HepG2 (cell line): ENCODE results near the gene CSNK1D. TPM values are rescaled to one million over a fixed set of nuclear protein-coding genes. Genes with fewer than 3 reads are reported as not detected.

Experiments used
- ARID3A ChIP-seq: IDR thresholded peaks from 2 replicates; pipeline ENCODE4 v1.6.1; 2012; ENCODE audit warnings: low read depth, low read length, improper control_type of control experiment
- ELF4 ChIP-seq: sonication (generic); formaldehyde crosslinking; IDR thresholded peaks from 2 replicates; pipeline ENCODE4 v1.5.0; 2020; ENCODE audit warnings: missing genetic modification reagents, mild to moderate bottlenecking, moderate library complexity, borderline replicate concordance
- ISX ChIP-seq: sonication (generic); formaldehyde crosslinking; conservative IDR thresholded peaks from 2 replicates; pipeline ENCODE4 v1.5.0; 2020; ENCODE audit warnings: missing genetic modification reagents
- KAT7 ChIP-seq: IDR thresholded peaks from 2 replicates; pipeline ENCODE4 v1.6.1; 2018; ENCODE audit warnings: borderline replicate concordance, missing compliant biosample characterization
- RXRA ChIP-seq: sonication (generic); formaldehyde crosslinking; IDR thresholded peaks from 2 replicates; pipeline ENCODE4 v1.5.1; 2020; ENCODE audit warnings: missing genetic modification reagents
- SMYD3 ChIP-seq: sonication (generic); formaldehyde crosslinking; IDR thresholded peaks from 2 replicates; pipeline ENCODE4 v1.8.1; 2023; ENCODE audit warnings: mild to moderate bottlenecking, missing genetic modification reagents
- SP140L ChIP-seq: sonication (generic); formaldehyde crosslinking; IDR thresholded peaks from 2 replicates; pipeline ENCODE4 v1.4.0; 2020; ENCODE audit warnings: missing genetic modification reagents, borderline replicate concordance
- ZBED4 ChIP-seq: sonication (generic); formaldehyde crosslinking; IDR thresholded peaks from 2 replicates; pipeline ENCODE4 v1.4.0; 2020; ENCODE audit warnings: missing genetic modification reagents, borderline replicate concordance
- ZBTB14 ChIP-seq: sonication (generic); formaldehyde crosslinking; IDR thresholded peaks from 2 replicates; pipeline ENCODE4 v1.4.0; 2020; ENCODE audit warnings: missing genetic modification reagents
- ZNF264 ChIP-seq: sonication (generic); formaldehyde crosslinking; IDR thresholded peaks from 2 replicates; pipeline ENCODE4 v1.4.0; 2020; ENCODE audit warnings: missing genetic modification reagents
- ZNF292 ChIP-seq: sonication (generic); formaldehyde crosslinking; IDR thresholded peaks from 2 replicates; pipeline ENCODE4 v1.8.1; 2022; ENCODE audit warnings: mild to moderate bottlenecking, low read depth, missing genetic modification reagents, borderline replicate concordance
- ZSCAN21 ChIP-seq: sonication (generic); formaldehyde crosslinking; IDR thresholded peaks from 2 replicates; pipeline ENCODE4 v1.8.0; 2022; ENCODE audit warnings: mild to moderate bottlenecking, missing genetic modification reagents, moderate library complexity, borderline replicate concordance
- polyA plus RNA-seq, 8 experiments: library from polyadenylated mRNA; depleted of rRNA in 3 of 8; stranded (reverse) in 7 of 8; unstranded in 1 of 8; fragments of >200 nt; fragmentation: Illumina TruSeq in 4 of 8; extraction: Trizol in 4 of 8; gene quantifications; 2 replicates each; pipeline versions ENCODE4 v1.2.1 to v1.2.3, GENCODE V29; 2011 to 2016; ENCODE audit warnings: low read depth in 4 of 8, missing spikeins in 1 of 8, mixed read lengths in 1 of 8; ENCODE audit not compliant: insufficient read depth in 1 of 8
- total RNA-seq, 5 experiments: library from RNA; depleted of rRNA; stranded (reverse); fragments of >200 nt; fragmentation: Illumina TruSeq; extraction: Trizol; gene quantifications; 2 replicates each; pipeline ENCODE4 v1.2.3, GENCODE V29; 2016; ENCODE audit warnings: low read depth in 1 of 5
- TF ChIP-seq, protein P1 (sequence below): sonication (generic); formaldehyde crosslinking; IDR thresholded peaks from 2 replicates; pipeline ENCODE4 v1.4.0; 2020; ENCODE audit warnings: missing genetic modification reagents, borderline replicate concordance
- TF ChIP-seq, protein P2 (sequence below): IDR thresholded peaks from 2 replicates; pipeline ENCODE4 v1.6.1; 2016; ENCODE audit warnings: low read depth, control low read depth
- TF ChIP-seq, protein P3 (sequence below): sonication (generic); formaldehyde crosslinking; IDR thresholded peaks from 2 replicates; pipeline ENCODE4 v1.4.0; 2020; ENCODE audit warnings: missing genetic modification reagents

Gene CSNK1D
- total and polyA plus RNA-seq, 2 of the 13 experiments (the other 11 are each of a cell fraction or from before 2014, with no cell fraction given): 31.5 to 128 TPM

DNA sequence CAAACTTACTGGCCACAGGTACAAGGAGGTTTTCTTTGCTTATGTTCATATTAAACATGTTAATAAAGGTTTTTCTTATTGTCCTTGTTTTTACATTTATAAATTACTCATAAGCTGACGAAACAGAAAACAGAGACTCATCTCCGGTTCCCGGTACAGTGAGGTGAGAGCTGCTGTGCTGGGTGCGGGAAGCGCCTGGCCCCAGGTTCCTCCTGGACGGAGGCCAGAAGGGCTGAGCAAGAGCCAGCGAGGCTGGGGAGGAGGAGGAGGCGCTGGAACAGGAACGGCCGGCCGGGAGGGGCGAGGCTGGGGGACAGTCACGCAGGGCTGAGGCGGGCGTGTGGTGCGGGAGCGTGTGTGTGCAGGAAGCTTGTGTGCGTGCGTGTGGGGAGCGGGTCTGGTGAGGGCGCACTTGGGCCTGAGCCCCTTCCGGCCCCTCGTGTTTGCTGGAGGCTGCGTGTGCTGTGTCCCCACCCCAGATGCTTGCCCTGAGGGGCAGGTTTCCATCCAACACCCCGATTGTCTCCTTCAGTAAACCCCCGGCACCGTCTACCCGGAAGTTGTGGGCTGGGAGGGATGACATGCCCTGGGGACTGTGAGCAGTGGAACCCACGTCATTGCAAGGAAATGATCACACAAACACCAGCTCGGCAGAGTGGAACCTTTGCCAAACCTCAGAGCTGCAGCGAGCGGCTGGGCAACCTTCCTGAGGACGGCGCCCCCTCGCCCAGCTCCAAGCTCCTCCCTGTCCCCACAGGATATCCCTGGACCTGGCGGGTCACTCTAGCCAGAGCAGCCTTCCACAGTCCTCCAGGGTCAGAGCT lies 24.4 kb upstream of the CSNK1D start (continued):
- no peak for TF ChIP-seq ARID3A
- TF ChIP-seq ISX (CRISPR knock-in tag): no peak
- peak; percentile 77 for TF ChIP-seq ZNF292 (CRISPR knock-in tag)
- no peak for TF ChIP-seq ZNF264 (CRISPR knock-in tag)
- no peak for TF ChIP-seq SP140L (CRISPR knock-in tag)
- TF ChIP-seq SMYD3 (CRISPR knock-in tag): no peak
- TF ChIP-seq, protein P1, sequence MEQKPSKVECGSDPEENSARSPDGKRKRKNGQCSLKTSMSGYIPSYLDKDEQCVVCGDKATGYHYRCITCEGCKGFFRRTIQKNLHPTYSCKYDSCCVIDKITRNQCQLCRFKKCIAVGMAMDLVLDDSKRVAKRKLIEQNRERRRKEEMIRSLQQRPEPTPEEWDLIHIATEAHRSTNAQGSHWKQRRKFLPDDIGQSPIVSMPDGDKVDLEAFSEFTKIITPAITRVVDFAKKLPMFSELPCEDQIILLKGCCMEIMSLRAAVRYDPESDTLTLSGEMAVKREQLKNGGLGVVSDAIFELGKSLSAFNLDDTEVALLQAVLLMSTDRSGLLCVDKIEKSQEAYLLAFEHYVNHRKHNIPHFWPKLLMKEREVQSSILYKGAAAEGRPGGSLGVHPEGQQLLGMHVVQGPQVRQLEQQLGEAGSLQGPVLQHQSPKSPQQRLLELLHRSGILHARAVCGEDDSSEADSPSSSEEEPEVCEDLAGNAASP (CRISPR knock-in tag): no peak
- no peak for TF ChIP-seq ZBTB14 (CRISPR knock-in tag)
- 0 out of 2 replicates have a peak, but pooled peaks have one; percentile 42 for TF ChIP-seq ELF4 (CRISPR knock-in tag)
- TF ChIP-seq, protein P2, sequence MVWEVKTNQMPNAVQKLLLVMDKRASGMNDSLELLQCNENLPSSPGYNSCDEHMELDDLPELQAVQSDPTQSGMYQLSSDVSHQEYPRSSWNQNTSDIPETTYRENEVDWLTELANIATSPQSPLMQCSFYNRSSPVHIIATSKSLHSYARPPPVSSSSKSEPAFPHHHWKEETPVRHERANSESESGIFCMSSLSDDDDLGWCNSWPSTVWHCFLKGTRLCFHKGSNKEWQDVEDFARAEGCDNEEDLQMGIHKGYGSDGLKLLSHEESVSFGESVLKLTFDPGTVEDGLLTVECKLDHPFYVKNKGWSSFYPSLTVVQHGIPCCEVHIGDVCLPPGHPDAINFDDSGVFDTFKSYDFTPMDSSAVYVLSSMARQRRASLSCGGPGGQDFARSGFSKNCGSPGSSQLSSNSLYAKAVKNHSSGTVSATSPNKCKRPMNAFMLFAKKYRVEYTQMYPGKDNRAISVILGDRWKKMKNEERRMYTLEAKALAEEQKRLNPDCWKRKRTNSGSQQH (CRISPR knock-in tag): peak; percentile 14; the same call in 1 of the 2 replicates
- no peak; the same call in none of the 2 replicates for TF ChIP-seq ZBED4
- peak; percentile 24; the same call in 1 of the 2 replicates for TF ChIP-seq RXRA (CRISPR knock-in tag)
- TF ChIP-seq, protein P3, sequence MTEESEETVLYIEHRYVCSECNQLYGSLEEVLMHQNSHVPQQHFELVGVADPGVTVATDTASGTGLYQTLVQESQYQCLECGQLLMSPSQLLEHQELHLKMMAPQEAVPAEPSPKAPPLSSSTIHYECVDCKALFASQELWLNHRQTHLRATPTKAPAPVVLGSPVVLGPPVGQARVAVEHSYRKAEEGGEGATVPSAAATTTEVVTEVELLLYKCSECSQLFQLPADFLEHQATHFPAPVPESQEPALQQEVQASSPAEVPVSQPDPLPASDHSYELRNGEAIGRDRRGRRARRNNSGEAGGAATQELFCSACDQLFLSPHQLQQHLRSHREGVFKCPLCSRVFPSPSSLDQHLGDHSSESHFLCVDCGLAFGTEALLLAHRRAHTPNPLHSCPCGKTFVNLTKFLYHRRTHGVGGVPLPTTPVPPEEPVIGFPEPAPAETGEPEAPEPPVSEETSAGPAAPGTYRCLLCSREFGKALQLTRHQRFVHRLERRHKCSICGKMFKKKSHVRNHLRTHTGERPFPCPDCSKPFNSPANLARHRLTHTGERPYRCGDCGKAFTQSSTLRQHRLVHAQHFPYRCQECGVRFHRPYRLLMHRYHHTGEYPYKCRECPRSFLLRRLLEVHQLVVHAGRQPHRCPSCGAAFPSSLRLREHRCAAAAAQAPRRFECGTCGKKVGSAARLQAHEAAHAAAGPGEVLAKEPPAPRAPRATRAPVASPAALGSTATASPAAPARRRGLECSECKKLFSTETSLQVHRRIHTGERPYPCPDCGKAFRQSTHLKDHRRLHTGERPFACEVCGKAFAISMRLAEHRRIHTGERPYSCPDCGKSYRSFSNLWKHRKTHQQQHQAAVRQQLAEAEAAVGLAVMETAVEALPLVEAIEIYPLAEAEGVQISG (CRISPR knock-in tag): peak; percentile 97
- peak; percentile 86; the same call in 1 of the 2 replicates for TF ChIP-seq ZSCAN21
- TF ChIP-seq KAT7 (CRISPR knock-in tag): no peak; the same call in 1 of the 2 replicates
